Measurements from ENCODE around the gene ST7.

DNA sequence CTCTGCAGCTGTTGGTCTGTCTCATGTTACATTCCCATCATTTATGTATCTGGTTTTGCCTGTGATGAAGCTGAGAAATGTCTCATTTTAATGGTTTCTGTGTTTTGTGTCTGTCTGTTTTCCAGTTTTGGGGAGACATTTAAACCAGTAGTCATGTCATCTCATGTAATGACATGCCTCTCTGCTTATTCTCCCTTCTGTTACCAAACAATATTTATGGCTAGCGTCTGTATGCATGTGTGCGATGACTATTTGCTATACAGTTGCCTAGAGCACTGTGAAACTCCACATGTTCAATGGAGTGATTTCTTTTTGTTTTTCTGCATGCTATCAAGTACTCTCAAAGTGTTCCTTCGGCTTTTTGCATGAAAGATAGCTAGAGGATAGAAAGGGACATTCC lies 132.0 kb downstream of the ST7 start:
- TF ChIP-seq POLR2A (IDR thresholded peaks at IDR 0.05) (no peak), CTCF (IDR thresholded peaks at IDR 0.05) (no peak), POLR2AphosphoS5 (IDR thresholded peaks at IDR 0.05) (no peak), EP300 (IDR thresholded peaks at IDR 0.05; ENCODE audit: low read depth) (no peak)

All from transverse colon (tissue), 4 donors.